SK-N-SH treated with all-trans-retinoic acid at 6 μM for 48 hours (cell line): ENCODE results near the gene CAMKK2.

Experiments used
- ATAC-seq: fragments of 200-7000 bp; cut with Tn5 transposase; 3 replicates; pipeline ENCODE4 v1.9.1; 2020; ENCODE audit warnings: mild to moderate bottlenecking, moderate library complexity
- ARNTL ChIP-seq: fragments of 450-650 bp; formaldehyde crosslinking; IDR thresholded peaks from 2 replicates; pipeline ENCODE4 v1.5.0; 2020; ENCODE audit warnings: low read depth, mild to moderate bottlenecking, moderate library complexity, borderline replicate concordance
- BACH2 ChIP-seq: fragments of 250-450 bp; sonication (Bioruptor Pico); IDR thresholded peaks from 2 replicates; pipeline ENCODE4 v1.9.0; 2021; ENCODE audit warnings: mild to moderate bottlenecking, borderline replicate concordance
- CSDC2 ChIP-seq: fragments of 250-450 bp; sonication (Bioruptor Pico); IDR thresholded peaks from 2 replicates; pipeline ENCODE4 v1.5.0; 2020; ENCODE audit warnings: mild to moderate bottlenecking, moderate library complexity
- CSRNP3 ChIP-seq: fragments of 250-450 bp; sonication (Bioruptor Pico); IDR thresholded peaks from 2 replicates; pipeline ENCODE4 v1.5.1; 2021; ENCODE audit warnings: mild to moderate bottlenecking, moderate library complexity
- ESRRG ChIP-seq: fragments of 250-450 bp; sonication (Bioruptor Pico); IDR thresholded peaks from 2 replicates; pipeline ENCODE4 v1.6.1; 2021; ENCODE audit warnings: mild to moderate bottlenecking
- GLIS3 ChIP-seq: fragments of 250-450 bp; sonication (Bioruptor Pico); IDR thresholded peaks from 2 replicates; pipeline ENCODE4 v1.5.0; 2020; ENCODE audit warnings: mild to moderate bottlenecking, moderate library complexity
- ISL1 ChIP-seq: fragments of 250-450 bp; sonication (Bioruptor Pico); IDR thresholded peaks from 2 replicates; pipeline ENCODE4 v2.1.2; 2022; ENCODE audit warnings: mild to moderate bottlenecking, moderate library complexity
- OSR1 ChIP-seq: fragments of 250-450 bp; sonication (Bioruptor Pico); IDR thresholded peaks from 2 replicates; pipeline ENCODE4 v1.8.0; 2022; ENCODE audit warnings: moderate library complexity, mild to moderate bottlenecking, inconsistent platforms
- POU6F1 ChIP-seq: fragments of 250-450 bp; sonication (Bioruptor Pico); IDR thresholded peaks from 2 replicates; pipeline ENCODE4 v1.8.0; 2021; ENCODE audit warnings: low read depth, mild to moderate bottlenecking, moderate library complexity, borderline replicate concordance
- PPARA ChIP-seq: fragments of 250-450 bp; sonication (Bioruptor Pico); IDR thresholded peaks from 2 replicates; pipeline ENCODE4 v1.5.0; 2020; ENCODE audit warnings: mild to moderate bottlenecking, borderline replicate concordance
- RARB ChIP-seq: fragments of 250-450 bp; sonication (Bioruptor Pico); IDR thresholded peaks from 2 replicates; pipeline ENCODE4 v1.8.0; 2021; ENCODE audit warnings: mild to moderate bottlenecking, moderate library complexity
- SNAI2 ChIP-seq: fragments of 250-450 bp; sonication (Bioruptor Pico); IDR thresholded peaks from 2 replicates; pipeline ENCODE4 v1.5.0; 2020; ENCODE audit warnings: mild to moderate bottlenecking, moderate library complexity
- TCF4 ChIP-seq: fragments of 250-450 bp; sonication (Bioruptor Pico); IDR thresholded peaks from 2 replicates; pipeline ENCODE4 v1.8.0; 2021; ENCODE audit warnings: mild to moderate bottlenecking, moderate library complexity, borderline replicate concordance
- TOX ChIP-seq: fragments of 250-450 bp; sonication (Bioruptor Pico); IDR thresholded peaks from 2 replicates; pipeline ENCODE4 v1.8.0; 2021; ENCODE audit warnings: mild to moderate bottlenecking, moderate library complexity, borderline replicate concordance
- ZC3H10 ChIP-seq: fragments of 250-450 bp; sonication (Bioruptor Pico); IDR thresholded peaks from 2 replicates; pipeline ENCODE4 v1.5.1; 2021; ENCODE audit warnings: mild to moderate bottlenecking, moderate library complexity
- ZFP3 ChIP-seq: fragments of 250-450 bp; sonication (Bioruptor Pico); IDR thresholded peaks from 2 replicates; pipeline ENCODE4 v1.5.0; 2020; ENCODE audit warnings: mild to moderate bottlenecking, moderate library complexity
- ZFP30 ChIP-seq: fragments of 450-650 bp; formaldehyde crosslinking; IDR thresholded peaks from 2 replicates; pipeline ENCODE4 v1.5.0; 2022; ENCODE audit warnings: mild to moderate bottlenecking, moderate library complexity
- ZNF565 ChIP-seq: fragments of 450-650 bp; formaldehyde crosslinking; conservative IDR thresholded peaks from 2 replicates; pipeline ENCODE4 v1.5.0; 2020; ENCODE audit warnings: low read depth, mild to moderate bottlenecking, moderate library complexity
- ZNF70 ChIP-seq: fragments of 450-650 bp; formaldehyde crosslinking; IDR thresholded peaks from 2 replicates; pipeline ENCODE4 v1.5.0; 2020; ENCODE audit warnings: mild to moderate bottlenecking, moderate library complexity
- ZNF8 ChIP-seq: fragments of 450-650 bp; formaldehyde crosslinking; IDR thresholded peaks from 2 replicates; pipeline ENCODE4 v1.5.0; 2020; ENCODE audit warnings: mild to moderate bottlenecking, moderate library complexity
- TF ChIP-seq, protein P1 (sequence below): fragments of 250-450 bp; sonication (Bioruptor Pico); IDR thresholded peaks from 2 replicates; pipeline ENCODE4 v1.8.0; 2020; ENCODE audit warnings: mild to moderate bottlenecking, moderate library complexity, borderline replicate concordance
- TF ChIP-seq, protein P2 (sequence below): fragments of 250-450 bp; sonication (Bioruptor Pico); IDR thresholded peaks from 2 replicates; pipeline ENCODE4 v1.5.1; 2020; ENCODE audit warnings: low read depth, mild to moderate bottlenecking, moderate library complexity
- TF ChIP-seq, protein P3 (sequence below): fragments of 250-450 bp; sonication (Bioruptor Pico); IDR thresholded peaks from 2 replicates; pipeline ENCODE4 v1.5.0; 2020; ENCODE audit warnings: mild to moderate bottlenecking, moderate library complexity

CAMKK2 gene

DNA sequence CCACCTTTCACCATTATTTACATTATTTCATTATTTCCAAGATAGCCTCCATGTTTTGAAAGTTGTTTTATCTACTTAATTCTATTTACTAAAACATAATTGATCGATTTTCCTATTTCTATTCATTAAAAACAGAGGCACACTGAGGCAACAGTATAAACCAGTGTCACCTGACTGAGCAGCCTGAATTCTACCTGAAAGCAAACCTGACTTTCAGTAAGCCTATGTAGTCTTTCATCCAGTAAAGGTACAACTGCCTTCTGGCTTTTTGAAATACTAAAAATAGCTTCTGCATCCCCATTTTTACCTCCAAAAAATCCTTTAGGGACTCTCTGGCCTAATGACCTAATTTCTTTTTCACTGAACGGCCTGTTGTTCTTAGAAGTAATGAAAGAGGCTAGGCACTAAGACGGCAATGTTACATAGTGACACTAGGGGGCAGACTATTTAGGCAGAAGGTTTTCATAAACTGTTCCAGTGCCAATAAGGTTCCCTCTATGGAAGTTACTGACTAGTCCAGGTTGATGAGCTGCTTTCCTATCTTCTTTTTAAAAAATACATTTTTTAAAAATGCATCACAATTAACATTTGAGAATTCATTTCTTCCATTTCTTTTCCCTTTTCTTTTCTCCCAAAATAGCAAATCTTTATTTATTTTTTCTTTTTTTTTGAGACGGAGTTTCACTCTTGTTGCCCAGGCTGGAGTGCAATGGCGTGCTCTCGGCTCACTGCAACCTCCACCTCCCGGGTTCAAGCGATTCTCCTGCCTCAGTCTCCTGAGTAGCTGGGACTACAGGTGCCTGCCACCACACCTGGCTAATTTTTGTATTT is 38.2 kb upstream of the CAMKK2 start:
- peak; percentile 97 for ATAC-seq

DNA sequence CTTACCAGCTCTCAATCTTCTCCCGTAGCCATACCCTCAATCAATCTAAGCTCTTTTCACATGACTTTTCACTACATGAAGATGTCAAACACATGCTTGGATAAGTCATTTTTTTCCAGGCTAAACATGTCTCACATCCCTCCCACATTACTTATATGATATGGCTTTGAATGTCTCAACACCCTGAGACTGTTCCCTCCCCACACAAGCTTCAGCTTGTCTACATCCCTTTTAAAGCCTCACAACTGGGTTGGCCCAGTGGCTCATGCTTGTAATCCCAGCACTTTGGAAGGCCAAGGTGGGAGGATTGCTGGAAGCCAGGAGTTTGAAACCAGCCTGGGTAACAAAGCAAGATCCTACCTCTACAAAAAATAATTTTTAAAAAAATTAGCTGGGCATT is 37.2 kb upstream of the CAMKK2 start:
- no peak for ATAC-seq
- TF ChIP-seq PPARA: no peak
- TF ChIP-seq, all 23 proteins: peak for 0

More for the DNA sequence above, 38.2 kb upstream of the CAMKK2 start:
- TF ChIP-seq ZNF70 (CRISPR knock-in tag) (no peak), ESRRG (CRISPR knock-in tag) (no peak), OSR1 (CRISPR knock-in tag) (no peak), ZNF8 (CRISPR knock-in tag) (no peak), ZFP30 (CRISPR knock-in tag) (no peak), GLIS3 (CRISPR knock-in tag) (no peak), CSRNP3 (CRISPR knock-in tag) (no peak), ZNF565 (CRISPR knock-in tag) (no peak), SNAI2 (CRISPR knock-in tag) (no peak), RARB (CRISPR knock-in tag) (no peak), ISL1 (CRISPR knock-in tag) (no peak), ZC3H10 (CRISPR knock-in tag) (no peak), TOX (no peak), TCF4 (CRISPR knock-in tag) (no peak)
- TF ChIP-seq, protein P1, sequence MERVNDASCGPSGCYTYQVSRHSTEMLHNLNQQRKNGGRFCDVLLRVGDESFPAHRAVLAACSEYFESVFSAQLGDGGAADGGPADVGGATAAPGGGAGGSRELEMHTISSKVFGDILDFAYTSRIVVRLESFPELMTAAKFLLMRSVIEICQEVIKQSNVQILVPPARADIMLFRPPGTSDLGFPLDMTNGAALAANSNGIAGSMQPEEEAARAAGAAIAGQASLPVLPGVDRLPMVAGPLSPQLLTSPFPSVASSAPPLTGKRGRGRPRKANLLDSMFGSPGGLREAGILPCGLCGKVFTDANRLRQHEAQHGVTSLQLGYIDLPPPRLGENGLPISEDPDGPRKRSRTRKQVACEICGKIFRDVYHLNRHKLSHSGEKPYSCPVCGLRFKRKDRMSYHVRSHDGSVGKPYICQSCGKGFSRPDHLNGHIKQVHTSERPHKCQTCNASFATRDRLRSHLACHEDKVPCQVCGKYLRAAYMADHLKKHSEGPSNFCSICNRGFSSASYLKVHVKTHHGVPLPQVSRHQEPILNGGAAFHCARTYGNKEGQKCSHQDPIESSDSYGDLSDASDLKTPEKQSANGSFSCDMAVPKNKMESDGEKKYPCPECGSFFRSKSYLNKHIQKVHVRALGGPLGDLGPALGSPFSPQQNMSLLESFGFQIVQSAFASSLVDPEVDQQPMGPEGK (CRISPR knock-in tag): no peak
- TF ChIP-seq, protein P2, sequence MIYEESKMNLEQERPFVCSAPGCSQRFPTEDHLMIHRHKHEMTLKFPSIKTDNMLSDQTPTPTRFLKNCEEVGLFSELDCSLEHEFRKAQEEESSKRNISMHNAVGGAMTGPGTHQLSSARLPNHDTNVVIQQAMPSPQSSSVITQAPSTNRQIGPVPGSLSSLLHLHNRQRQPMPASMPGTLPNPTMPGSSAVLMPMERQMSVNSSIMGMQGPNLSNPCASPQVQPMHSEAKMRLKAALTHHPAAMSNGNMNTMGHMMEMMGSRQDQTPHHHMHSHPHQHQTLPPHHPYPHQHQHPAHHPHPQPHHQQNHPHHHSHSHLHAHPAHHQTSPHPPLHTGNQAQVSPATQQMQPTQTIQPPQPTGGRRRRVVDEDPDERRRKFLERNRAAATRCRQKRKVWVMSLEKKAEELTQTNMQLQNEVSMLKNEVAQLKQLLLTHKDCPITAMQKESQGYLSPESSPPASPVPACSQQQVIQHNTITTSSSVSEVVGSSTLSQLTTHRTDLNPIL (CRISPR knock-in tag): no peak

DNA sequence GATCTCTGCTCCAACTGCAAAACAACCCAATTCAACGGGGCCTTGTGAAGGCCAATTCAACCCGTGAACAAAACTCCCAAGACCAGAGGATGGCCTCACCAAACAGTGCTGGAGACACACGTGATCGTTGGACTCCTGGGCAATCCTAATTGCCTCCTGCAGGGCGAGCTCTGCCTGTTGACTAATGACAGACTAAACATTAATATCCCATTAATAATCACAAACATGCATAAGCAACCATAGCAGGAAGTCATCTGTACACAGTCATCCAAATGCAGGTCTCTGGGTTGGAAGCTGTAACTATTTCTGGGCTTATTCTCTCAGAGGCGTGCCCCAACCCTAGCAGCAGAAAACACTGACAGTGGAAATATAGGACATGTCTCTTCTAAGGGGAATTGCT is 34.7 kb upstream of the CAMKK2 start:
- no peak for ATAC-seq
- TF ChIP-seq GLIS3 (CRISPR knock-in tag) (no peak), POU6F1 (CRISPR knock-in tag) (no peak), ZNF565 (CRISPR knock-in tag) (no peak), TCF4 (CRISPR knock-in tag) (no peak), ARNTL (CRISPR knock-in tag) (no peak), BACH2 (CRISPR knock-in tag) (no peak), PPARA (no peak), OSR1 (CRISPR knock-in tag) (no peak), CSRNP3 (CRISPR knock-in tag) (no peak), CSDC2 (CRISPR knock-in tag) (no peak), RARB (CRISPR knock-in tag) (no peak), TOX (no peak), ZFP3 (CRISPR knock-in tag) (no peak), ZNF8 (CRISPR knock-in tag) (no peak), ISL1 (CRISPR knock-in tag) (no peak), ZC3H10 (CRISPR knock-in tag) (no peak)
- TF ChIP-seq, protein P1 (CRISPR knock-in tag): no peak
- TF ChIP-seq, protein P3, sequence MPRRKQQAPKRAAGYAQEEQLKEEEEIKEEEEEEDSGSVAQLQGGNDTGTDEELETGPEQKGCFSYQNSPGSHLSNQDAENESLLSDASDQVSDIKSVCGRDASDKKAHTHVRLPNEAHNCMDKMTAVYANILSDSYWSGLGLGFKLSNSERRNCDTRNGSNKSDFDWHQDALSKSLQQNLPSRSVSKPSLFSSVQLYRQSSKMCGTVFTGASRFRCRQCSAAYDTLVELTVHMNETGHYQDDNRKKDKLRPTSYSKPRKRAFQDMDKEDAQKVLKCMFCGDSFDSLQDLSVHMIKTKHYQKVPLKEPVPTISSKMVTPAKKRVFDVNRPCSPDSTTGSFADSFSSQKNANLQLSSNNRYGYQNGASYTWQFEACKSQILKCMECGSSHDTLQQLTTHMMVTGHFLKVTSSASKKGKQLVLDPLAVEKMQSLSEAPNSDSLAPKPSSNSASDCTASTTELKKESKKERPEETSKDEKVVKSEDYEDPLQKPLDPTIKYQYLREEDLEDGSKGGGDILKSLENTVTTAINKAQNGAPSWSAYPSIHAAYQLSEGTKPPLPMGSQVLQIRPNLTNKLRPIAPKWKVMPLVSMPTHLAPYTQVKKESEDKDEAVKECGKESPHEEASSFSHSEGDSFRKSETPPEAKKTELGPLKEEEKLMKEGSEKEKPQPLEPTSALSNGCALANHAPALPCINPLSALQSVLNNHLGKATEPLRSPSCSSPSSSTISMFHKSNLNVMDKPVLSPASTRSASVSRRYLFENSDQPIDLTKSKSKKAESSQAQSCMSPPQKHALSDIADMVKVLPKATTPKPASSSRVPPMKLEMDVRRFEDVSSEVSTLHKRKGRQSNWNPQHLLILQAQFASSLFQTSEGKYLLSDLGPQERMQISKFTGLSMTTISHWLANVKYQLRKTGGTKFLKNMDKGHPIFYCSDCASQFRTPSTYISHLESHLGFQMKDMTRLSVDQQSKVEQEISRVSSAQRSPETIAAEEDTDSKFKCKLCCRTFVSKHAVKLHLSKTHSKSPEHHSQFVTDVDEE: no peak
- TF ChIP-seq, all 23 proteins: peak for 0
